ENCODE measurements around the gene MAPT.

MAPT gene

GRCh38 chr17:46024590-46024989 is 130.2 kb downstream of the MAPT start:
- no peak overlapping the region for H3K27ac ChIP-seq
- TF ChIP-seq ZFX (IDR thresholded peaks at IDR 0.05) (no peak), CTCF (conservative IDR thresholded peaks at IDR 0.05) (no peak)

GRCh38 chr17:46025060-46025459 is 130.7 kb downstream of the MAPT start:
- TF ChIP-seq CTCF (conservative IDR thresholded peaks at IDR 0.05), result no peak
- no peak for TF ChIP-seq ZFX (IDR thresholded peaks at IDR 0.05)
- H3K27ac ChIP-seq, result no peak overlapping the region

GRCh38 chr17:46025510-46026165 is 131.3 kb downstream of the MAPT start:
- no peak for TF ChIP-seq CTCF (conservative IDR thresholded peaks at IDR 0.05)
- no peak for TF ChIP-seq ZFX (IDR thresholded peaks at IDR 0.05)
- no peak overlapping the region for H3K27ac ChIP-seq

- no peak overlapping the region for H3K27ac ChIP-seq
These were observed 132.1 kb downstream of the MAPT start for GRCh38 chr17:46026166-46027047.

GRCh38 chr17:46027048-46027975 is 133.0 kb downstream of the MAPT start:
- no peak overlapping the region for H3K27ac ChIP-seq
- TF ChIP-seq ZFX (IDR thresholded peaks at IDR 0.05) (no peak), CTCF (conservative IDR thresholded peaks at IDR 0.05) (no peak)

More at GRCh38 chr17:46026166-46027047, 132.1 kb downstream of the MAPT start:
- no peak for TF ChIP-seq ZFX (IDR thresholded peaks at IDR 0.05)
- TF ChIP-seq CTCF (conservative IDR thresholded peaks at IDR 0.05), result no peak

GRCh38 chr17:46027976-46028325 is 133.6 kb downstream of the MAPT start:
- TF ChIP-seq ZFX (IDR thresholded peaks at IDR 0.05), result no peak
- TF ChIP-seq CTCF (conservative IDR thresholded peaks at IDR 0.05), result no peak
- H3K27ac ChIP-seq, result no peak overlapping the region
